ENCODE results near the gene YWHAE.
A peak's percentile ranks its signal among the peaks of the same experiment; 100 is the strongest.
"Not testable (repeated sequence)": the region's sequence is repeated elsewhere in the genome, so short reads cannot be mapped to it uniquely, and the experiment has no call there.

The YWHAE gene

DNA sequence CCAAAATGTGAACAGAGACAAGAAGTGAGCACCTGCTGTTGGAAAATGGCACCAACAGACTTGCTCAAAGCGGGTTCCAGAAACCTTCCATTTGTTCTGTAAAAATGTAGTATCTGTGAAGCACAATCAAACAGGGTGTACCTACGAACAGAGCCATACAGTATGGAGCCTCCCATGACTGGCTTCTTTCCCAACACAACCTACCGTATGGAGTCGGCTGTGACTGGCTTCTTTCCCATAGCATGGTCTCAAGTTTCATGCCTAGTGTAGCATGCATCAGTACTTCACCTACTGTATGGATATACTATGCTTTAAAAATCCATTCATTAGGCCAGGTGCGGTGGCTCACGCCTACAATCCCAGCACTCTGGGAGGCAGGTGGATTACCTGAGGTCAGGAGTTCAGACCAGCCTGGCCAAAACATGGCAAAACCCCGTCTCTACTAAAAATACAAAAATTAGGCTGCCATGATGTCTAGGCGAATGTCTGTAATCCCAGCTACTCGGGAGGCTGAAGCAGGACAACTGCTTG, 26.2 kb downstream of the YWHAE start:
- DNase-seq (ENCODE audit: low read depth), result no peak

DNA sequence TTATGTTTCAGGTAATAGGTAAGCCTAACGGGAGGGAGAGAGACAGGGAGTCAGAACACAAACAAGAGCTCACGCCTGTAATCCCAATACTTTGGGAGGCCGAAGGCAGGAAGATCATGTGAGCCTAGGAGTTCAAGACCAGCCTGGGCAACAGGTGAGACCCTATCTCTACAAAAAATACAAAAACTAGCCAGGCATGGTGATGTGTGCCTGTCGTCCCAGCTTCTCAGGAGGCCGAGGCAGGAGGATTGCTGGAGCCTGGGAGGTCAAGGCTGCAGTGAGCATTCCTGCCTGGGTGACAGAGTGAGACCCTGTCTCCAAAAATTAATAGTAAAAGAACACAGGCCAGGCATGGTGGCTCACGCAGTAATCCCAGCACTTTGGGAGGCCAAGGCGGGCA, 27.4 kb downstream of the YWHAE start:
- no peak for DNase-seq (ENCODE audit: low read depth)

DNA sequence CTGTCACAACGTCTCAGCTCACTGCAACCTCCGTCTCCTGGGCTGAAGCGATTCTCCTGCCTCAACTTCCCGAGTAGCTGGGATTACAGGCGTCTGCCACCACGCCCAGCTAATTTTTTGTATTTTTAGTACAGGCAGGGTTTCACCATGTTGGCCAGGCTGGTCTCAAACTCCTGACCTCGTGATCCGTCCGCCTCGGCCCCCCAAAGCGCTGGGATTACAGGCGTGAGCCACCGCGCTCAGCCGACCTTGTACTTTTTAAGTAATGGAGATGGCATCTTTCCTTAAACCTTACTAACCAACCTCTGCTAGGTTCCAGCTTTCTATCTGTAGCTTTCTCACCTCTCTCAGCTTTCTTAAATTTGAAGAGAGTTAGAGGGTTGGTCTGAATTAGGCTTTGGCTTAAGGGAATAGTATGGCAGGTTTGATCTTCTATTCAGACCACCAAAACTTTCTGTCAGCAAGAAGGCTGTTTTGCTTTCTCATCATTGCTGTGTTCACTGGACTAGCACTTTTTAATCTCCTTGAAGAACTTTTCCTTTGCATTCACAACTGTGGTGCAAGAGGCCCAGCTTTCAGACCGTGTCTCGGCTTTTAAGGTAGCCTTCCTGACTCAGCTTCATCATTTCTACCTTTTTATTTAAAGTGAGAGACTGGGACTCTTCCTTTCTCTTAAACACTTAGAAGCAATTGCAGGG, 28.0 kb downstream of the YWHAE start:
- no peak for DNase-seq (ENCODE audit: low read depth)

DNA sequence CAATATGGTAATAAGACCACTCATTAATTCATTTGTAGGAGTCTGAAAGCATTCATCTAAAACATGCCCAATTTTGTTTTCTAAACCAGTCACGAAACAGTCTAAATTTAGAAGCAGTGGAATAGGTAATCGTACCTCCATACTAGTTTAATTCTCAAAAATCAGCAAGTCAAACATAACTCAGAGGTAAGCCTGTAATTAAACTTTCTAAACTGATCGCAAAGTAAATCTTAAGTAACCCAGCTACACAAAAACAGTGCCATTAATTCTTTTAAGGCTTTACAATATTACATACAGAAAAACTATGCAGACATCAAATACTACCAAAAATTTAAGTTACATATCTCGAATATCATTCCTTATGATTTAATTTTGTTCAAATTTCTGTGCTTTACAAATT, 31.4 kb downstream of the YWHAE start:
- DNase-seq (ENCODE audit: low read depth), result no peak

DNA sequence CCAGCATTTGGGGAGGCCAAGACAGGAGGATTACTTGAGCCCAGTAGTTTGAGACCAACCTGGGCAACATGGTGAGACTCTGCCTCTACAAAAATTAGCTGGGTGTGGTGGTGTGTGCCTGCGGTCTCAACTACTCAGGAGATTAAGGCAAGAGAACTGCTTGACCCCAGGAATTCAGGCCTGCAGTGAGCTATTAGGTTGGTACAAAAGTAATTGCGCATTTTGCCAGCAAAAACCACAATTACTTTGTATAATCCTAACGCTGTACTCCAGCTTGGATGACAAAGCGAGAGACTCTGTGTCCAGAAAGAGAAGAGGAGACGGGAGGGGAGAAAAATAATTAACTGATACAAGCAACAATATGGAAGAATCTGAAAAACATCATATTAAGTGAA, 32.7 kb downstream of the YWHAE start:
- no peak for DNase-seq (ENCODE audit: low read depth)

DNA sequence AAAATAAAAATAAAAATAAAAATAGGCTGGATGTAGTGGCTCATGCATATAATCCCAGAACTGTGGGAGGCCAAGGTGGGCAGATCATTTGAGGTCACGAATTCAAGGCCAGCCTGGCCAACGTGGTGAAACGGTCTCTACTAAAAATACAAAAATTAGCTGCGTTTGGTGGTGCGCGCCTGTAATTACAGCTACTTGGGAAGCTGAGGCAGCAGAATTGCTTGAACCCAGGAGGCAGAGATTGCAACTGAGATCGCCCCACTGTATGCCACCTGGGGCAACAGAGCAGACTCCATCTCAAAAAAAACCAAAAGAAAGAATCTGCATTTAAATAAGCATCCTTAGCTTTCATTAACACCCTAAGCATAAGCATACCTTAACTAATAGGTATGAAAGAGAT, 33.8 kb downstream of the YWHAE start:
- no peak for DNase-seq (ENCODE audit: low read depth)

DNA sequence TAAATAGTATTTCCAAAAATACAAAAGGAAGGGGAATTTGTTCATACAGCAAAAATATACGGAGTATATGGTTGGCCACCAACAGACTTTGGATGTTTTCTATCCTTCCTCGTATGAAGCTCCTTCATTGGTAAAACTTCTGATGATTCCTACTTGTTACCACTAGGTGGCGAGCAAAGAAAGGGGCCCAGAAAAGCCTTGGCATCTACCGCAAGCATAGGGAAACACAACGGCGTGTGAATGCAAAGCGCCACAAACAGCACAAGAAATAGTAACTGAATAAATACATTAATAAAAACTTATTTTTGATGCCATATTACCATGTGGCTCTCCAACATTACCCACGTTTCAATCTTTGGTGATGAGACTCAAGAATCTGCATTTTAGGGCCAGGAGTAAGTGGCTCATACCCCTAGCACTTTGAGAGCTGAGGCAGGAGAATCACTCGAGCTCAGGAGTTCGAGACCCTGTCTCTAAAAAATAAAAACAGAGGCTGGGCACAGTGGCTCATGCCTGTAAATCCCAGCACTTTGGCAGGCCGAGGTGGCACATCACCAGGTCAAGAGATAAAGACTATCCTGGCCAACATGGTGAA, 34.5 kb downstream of the YWHAE start:
- DNase-seq (ENCODE audit: low read depth), result peak; percentile 29

DNA sequence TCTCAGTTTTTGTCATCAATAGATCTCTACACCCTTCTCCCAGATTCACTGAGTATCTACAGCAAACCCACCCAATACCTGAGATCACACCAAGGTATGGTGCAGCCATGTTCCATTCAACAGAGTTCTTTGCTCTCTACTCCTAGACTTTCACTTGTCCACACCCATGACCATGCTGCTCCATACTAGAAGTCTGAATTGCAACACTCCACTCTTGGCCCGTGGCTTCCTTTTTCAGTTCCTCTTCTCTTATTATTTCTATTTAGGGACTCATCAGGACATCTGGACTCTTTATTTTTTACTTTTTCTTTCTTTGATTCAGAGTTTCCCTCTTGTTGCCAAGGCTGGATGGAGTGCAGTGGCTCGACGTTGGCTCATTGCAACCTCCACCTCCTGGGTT, 37.1 kb downstream of the YWHAE start:
- DNase-seq (ENCODE audit: low read depth), result no peak

DNA sequence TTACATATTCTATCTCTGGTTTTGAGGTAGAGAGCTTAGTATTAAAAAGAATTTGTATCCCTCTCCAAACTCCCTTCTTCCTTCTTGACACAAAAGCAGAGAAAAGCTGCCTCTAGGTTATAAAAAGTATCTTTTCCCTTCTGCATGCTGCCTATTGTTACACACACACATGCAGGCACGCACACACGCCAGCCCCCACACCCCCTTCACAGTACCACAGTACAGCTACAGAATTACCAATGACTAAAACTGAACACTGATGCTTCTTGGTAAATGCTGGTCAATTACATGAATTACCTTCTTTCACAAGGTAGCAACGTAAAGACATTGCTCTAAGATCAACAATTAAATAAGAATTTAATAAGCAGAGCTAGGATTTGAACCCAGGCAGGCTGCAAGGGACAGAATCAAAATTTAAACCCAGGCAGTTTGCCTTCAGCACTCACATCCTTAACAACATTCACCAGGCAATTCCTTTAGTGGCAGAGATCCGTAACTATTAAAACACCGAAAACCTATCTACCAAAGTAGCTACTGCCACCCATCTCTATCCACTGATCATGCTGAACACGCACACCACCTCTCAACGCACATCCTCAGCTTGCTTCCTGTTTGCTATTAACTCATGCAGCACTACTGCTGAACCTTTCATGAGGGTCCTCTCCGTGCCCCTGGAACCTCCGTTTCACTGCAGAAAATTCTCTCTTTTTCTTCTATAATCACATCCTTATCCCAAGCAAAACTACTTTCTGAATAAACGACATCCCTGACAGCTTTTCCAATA, 37.8 kb downstream of the YWHAE start:
- DNase-seq (ENCODE audit: low read depth), result no peak

DNA sequence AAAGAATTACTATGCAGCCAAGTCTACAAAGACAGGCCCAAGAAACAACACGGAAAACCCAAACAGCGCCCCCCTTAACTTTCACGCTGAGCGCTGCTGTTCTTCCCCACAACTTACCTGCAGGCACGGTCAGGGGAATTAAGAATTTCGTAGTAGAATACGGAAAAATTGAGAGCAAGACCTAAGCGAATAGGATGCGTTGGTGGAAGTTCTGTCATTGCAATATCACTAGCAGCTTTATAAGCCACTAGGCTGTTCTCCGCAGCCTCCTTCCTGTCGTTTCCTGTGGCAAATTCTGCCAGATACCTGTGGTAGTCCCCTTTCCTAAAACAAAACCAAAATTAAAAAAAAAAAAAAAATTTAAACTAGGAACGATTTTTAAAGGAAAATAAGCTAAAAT, 39.0 kb downstream of the YWHAE start:
- no peak for DNase-seq (ENCODE audit: low read depth)

DNA sequence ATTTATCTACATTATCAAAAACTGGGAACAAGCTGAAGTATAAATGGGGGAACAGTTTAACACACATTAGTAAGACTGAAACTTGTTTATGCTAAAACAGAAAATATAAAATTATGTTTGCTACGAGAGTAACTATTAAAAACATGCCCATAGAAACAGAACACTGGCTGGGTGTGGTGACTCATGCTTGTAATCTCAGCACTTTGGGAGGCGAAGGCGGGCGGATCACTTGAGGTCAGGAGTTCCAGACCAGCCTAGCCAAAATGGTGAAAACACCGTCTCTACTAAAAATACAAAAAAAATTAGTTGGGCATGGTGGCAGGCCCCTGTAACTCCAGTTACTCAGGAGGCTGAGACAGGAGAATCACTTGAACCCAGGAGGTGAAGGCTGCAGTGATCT, 39.7 kb downstream of the YWHAE start:
- DNase-seq (ENCODE audit: low read depth), result not testable (repeated sequence)

DNA sequence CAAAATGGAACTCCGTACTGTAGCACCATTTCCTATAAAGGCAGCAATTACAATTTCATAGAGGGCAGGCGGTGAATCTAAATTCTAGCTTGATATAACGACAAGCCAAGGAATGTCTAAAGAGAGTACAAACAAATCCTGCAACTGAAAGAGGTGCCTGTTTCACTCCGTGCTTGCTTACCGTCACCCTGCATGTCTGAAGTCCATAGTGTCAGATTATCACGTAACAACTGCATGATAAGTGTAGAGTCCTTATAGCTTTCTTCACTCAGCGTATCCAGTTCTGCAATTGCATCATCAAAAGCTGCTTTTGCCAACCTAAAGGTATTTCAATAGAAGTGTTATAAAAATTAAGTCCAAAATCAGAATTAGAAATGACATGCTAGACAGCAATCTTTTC, 46.0 kb downstream of the YWHAE start:
- DNase-seq (ENCODE audit: low read depth), result no peak

DNA sequence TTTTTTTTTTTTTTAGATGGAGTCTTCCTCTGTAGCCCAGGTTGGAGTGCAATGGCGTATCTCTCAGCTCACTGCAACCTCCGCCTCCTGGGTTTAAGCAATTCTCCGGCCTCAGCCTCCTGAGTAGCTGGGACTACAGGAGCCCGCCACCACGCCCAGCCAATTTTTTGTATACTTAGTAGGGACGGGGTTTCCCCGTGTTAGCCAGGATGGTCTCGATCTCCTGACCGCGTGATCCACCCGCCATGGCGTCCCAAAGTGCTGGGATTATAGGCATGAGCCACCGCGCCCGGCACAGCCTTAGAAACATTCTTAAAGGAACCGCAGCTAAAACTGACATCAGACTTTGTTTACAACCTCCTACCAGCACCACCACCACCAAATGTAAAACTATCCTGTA, 47.5 kb downstream of the YWHAE start:
- not testable (repeated sequence) for DNase-seq (ENCODE audit: low read depth)

DNA sequence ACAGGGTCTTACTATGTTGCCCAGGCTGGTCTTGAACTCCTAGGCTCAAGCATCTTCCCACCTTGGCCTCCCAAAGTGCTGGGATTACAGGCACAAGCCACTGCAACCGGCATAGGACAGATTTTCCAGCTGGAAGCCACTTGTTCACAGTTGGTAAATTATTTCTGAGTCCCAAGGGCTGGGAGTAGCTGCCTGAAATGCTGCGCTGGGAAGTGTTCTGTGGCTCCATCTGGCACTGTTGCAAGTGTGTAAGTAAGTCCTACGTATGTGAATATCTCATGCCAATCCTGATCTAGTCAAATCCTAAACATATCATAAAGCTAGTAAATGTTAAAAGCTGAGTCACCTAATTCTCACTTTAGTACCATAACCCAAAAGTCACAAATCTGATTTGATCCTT, 48.1 kb downstream of the YWHAE start:
- DNase-seq (ENCODE audit: low read depth), result no peak

DNA sequence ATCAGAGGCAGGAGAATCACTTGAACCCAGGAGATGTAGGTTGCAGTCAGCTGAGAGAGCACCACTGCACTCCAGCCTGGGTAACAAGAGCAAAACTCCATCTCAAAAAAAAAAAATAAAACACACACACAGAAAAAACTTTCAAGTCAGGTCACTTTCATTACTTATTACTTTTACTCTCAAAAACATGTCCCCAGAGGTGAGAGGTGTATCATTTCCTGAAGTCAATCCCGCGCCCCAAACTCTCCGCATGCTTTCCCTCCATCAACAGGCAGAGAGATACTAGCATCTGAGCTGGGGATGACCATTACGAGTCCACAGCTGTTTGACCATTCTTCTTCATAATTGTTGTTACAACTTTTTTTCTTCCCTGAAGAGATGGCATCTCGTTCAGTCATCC, 48.7 kb downstream of the YWHAE start:
- DNase-seq (ENCODE audit: low read depth), result no peak

DNA sequence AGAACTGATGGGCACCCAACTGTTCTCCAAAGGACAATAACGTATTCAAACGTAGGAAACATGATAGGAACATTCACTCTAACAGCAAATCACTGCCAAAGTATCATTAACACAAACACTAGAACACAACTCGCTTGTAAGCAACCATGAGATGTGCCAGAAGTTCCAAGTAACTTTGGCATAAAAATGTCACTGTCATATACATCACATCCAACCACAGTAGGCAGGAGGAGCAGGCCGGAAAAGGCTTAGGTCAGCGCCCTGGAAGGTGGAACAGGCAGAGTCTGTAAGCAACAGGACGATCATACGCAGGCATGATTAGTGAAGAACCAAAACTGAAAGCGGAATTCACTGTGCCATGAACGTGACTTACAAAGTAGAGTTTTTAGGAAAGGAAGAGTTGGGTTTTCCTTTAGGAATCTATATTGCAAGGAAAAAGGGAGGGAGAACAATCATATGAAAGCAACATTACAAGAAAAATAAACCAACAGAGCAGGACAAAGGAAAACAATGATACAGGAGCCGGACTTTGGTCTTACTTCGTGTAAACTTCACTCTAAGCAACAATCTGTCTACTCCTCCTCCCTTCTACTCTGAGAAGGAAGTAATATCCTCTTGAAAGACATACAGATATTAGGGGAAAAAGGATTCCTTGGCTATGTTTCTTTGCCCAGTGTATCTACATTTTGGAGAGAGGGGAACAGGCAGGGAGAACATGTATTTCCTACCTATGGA, 52.3 kb downstream of the YWHAE start:
- DNase-seq (ENCODE audit: low read depth), result no peak

DNA sequence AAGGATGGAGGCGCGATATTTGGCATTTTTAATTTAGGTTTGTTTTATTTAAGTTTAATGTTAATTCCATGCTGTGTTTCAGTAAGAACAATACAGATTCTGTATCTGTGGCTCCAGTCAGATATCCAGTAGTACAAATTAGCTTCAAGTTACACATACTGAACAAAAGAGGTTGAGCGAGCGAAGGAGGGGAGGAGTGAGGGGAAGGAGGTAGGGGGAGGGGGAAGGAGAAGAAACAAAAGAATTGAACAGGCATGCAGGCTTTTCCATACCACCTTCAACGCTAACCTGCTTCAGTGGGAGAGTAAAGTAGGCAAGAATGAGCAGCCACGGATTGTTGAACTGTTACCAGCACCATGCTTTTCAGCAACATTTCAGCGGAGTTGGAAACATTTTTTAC, 55.5 kb downstream of the YWHAE start:
- DNase-seq (ENCODE audit: low read depth), result no peak

DNA sequence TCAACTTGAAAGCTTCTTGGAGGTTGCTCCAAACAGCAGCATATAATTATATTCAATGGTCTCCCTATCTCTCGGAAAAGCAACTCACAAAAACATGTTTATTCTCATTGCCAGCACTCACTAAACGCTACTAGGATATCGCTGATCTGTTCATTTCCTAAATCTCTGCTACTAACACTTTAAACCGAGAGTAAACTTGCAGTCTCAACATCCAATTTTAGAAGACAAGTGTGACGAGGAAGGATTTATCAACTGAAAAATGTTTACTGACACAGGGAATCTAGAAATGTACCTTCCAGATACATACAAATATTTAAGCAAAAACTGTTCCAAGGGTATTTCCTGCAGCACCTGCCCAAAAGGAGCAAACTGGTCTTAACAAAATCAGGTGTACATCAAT, 56.5 kb downstream of the YWHAE start:
- DNase-seq (ENCODE audit: low read depth), result no peak

DNA sequence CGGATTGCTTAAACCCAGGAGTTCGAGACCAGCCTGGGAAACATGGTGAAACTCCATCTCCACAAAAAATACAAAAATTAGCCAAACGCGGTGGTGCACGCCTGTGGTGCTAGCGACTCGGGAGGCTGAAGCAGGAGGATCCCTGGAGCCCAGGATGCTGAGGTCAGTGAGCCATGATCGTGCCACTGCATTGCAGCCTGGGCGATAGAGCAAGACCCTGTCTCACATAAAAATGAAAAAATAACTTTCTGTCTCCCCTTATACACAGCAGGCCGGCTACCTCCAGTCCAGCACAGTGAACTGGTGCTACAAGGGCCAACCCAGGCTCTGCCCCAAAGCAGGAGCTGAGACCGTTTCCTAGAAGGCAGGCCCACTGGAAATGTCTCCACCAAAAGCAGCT, 59.7 kb downstream of the YWHAE start:
- no peak for DNase-seq (ENCODE audit: low read depth)

DNA sequence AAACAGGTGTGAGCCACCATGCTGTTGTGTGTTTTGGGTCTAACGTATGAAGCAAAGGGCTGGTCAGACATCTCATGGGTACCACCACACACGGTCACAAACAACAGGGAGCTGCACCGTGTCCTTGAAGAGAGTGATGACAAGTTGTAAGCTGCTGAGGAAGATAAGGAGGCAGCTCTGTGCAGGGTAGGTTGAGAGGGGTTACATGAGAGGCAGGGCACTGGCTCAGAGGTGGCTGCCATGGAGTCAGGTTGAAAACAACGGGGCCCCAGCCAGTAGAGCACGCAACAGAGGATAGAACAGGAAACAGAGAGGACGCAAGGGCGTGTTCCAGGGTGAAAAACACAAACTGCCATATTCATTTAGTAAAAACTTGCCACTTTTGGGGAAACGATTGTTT, 68.3 kb downstream of the YWHAE start:
- DNase-seq (ENCODE audit: low read depth), result peak; percentile 9

DNA sequence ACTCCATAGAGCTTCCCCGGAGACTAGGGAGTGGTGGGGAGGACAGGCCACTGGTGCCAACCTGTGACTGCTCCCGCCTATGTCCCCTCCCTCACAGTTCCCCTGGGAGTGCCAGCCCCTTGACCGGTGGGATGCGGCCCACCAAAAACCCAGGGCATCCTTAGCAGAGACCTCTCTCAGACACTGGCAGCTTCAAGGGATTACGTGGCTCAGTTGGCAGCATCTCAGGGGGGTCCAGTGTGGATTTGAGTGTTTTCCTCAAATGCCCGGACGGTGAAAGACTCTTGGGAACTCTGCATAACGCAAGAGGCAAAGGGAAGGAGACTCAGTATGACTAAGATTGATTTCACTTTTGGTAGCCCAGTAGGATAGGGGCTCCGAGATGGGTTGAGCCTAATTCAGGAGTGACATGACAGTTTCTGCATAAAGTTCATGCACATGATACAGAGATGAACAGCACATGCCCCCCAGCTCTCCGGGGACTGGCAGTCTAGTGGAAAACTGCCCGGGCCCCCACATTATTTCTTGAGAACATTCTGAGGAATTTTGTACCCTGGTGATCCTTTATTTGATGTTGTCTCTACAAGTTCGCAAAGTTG, 70.2 kb downstream of the YWHAE start:
- no peak for DNase-seq (ENCODE audit: low read depth)

DNA sequence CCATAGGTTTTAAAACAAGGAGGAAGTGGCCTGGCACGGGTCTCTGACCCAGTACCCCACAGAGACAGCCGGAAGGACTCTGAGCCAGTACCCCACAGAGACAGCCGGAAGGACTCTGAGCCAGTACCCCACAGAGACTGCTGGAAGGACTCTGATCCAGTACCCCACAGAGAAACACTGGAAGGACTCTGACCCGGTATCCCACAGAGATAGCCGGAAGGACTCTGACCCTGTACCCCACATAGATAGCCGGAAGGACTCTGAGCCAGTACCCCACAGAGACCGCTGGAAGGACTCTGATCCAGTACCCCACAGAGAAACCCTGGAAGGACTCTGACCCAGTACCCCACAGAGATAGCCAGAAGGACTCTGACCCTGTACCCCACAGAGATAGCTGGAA, 71.6 kb downstream of the YWHAE start:
- DNase-seq (ENCODE audit: low read depth), result no peak

All from activated T-helper 1 cell treated with Interleukin-2 at 50 U/mL for 16 hours (primary cell).